ENCODE results near the gene SPSB4.

- TF ChIP-seq CTCF (IDR thresholded peaks at IDR 0.05; ENCODE audit: insufficient read depth, low read depth, low read length) (no peak), EZH2 (IDR thresholded peaks at IDR 0.05; ENCODE audit: insufficient read depth, low read length) (no peak)
Measured at GRCh38 chr3:141109751-141110150, 58.6 kb downstream of the SPSB4 start.
